Subcutaneous adipose tissue (tissue), 4 donors: ENCODE results near the gene NUP210. TPM values are rescaled to one million over a fixed set of nuclear protein-coding genes. Genes with fewer than 3 reads are reported as not detected.

Experiments used
- CTCF ChIP-seq: fragments of 450-650 bp; IDR thresholded peaks from one replicate; pipeline ENCODE4 v1.5.1; 2016; ENCODE audit warnings: low read depth, mild to moderate bottlenecking, control low read depth, antibody characterized with exemption, moderate library complexity
- total RNA-seq, 4 donors: library from RNA; depleted of rRNA; stranded (reverse); fragments of >200 nt; gene quantifications; one replicate each; pipeline ENCODE4 v1.1.0, GENCODE V29; 2016

The NUP210 gene
- total RNA-seq, 4 donors from 2014 or later, result 1.1 to 9.9 (median 2.0) TPM

DNA sequence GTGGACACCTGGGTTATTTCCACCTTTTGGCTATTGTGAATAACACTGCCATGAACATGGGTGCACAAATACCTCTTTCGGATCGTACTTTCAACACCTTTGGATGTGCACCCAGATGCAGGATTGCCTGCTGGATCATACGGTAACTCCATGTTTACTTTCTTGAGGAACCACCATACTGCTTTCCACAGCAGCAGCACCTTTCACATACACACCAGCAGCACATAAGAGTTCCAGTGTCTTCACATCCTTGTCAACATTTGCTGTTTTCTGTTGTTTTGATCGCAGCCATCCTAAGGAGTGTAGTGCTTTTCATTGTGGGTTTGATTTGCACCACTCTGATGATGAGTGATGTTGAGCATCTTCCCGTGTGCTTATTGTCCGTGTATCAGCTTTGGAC lies 51.3 kb downstream of the NUP210 start:
- TF ChIP-seq CTCF, result no peak

GRCh38 chr3:13367728-13368127 lies 52.4 kb downstream of the NUP210 start:
- TF ChIP-seq CTCF, result no peak

GRCh38 chr3:13365390-13366379 lies 54.4 kb downstream of the NUP210 start:
- no peak for TF ChIP-seq CTCF

- no peak for TF ChIP-seq CTCF
Measured at GRCh38 chr3:13364602-13365271, 55.4 kb downstream of the NUP210 start.

DNA sequence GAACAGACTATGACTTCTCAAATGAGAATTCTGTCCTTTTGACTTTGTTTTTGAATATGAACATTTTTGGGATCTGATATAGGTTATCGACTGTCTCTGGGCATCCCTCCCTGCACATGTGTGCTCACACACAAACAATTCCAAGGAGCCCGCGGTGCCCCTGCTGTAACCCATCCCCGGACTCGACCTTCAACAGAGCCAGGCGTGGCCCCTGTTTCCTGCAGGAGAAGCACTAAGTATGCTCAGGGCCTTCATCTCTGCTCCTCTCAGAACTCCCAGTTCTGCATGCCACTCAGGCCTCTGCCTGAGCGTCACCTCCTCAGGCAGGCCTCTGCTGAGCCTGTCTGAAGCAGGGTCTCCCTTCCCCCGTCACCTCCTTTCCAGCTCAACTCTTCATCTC lies 57.6 kb downstream of the NUP210 start:
- TF ChIP-seq CTCF, result no peak

- no peak for TF ChIP-seq CTCF
Measured at GRCh38 chr3:13359916-13360315, 60.2 kb downstream of the NUP210 start.

DNA sequence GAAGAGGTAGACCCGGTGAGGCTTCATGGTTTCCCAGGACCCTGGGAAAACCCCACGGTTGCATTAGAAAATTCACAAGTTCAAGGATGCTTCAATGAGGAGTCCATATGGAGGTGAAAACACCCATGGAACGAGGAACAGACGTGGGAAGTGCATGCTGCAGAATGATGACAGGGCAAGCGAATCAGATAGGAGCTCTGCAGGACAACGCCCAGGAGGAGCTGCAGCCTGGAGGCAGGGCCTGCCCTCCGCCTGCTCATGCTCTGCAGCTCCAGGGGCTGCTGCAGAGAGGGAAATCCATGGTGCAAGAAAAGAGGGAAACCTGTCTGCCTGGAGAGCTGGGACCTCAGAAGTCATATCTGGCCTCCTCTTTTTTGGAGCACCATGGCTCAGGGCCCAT lies 61.5 kb downstream of the NUP210 start:
- TF ChIP-seq CTCF, result no peak
